ENCODE data around the gene CCDC127. TPM values are rescaled to one million over a fixed set of nuclear protein-coding genes. Genes with fewer than 3 reads are reported as not detected.
"Not testable (repeated sequence)": the region's sequence is repeated elsewhere in the genome, so short reads cannot be mapped to it uniquely, and the experiment has no call there.

CCDC127 gene
- total and polyA plus RNA-seq, 4 donors: 1.1 to 2.6 (median 2.1) TPM

DNA sequence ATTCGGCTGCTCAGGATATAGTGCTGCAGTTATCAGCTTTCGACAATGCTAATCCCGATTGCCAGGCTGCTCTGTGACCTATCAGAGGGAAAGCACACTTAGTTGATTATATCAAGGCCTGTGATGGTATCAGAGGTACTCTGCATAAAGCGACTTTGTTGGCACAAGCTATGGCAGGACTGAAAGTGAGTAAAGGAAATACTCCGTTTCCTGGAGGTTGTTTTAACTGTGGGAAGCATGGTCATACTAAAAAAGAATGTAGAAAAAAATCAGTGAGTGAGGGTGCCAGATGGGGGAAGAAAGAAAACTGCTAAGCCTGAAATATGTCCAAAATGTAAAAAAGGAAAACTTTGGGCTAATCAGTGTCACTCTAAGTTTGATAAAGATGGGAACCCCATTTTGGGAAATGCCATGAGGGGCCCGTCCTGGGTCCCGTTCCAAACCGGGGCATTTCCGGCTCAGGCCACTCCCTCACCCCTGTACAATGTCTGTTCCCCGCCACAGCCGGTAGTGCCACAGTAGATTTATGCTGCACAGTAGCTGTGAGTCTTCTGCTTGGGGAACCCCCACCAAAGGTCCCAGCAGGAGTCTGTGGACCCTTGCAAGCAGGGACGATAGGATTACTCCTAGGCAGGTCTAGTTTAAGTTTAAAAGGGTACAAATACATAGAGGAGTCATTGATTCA lies 25.9 kb upstream of the CCDC127 start:
- not testable (repeated sequence) for H3K4me3 ChIP-seq (ENCODE audit: low read depth in 1 of 3, low read length in 3 of 3); H3K9me3 ChIP-seq (ENCODE audit: control insufficient read depth in 4 of 4, low read length in 3 of 4); H3K27me3 ChIP-seq (ENCODE audit: control insufficient read depth in 4 of 4, insufficient read depth in 4 of 4, low read length in 3 of 4); H3K4me1 ChIP-seq (ENCODE audit: control insufficient read depth in 4 of 4, insufficient read depth in 4 of 4, low read length in 3 of 4); H3K27ac ChIP-seq (ENCODE audit: low read depth in 1 of 2, low read length in 2 of 2); H3K9ac ChIP-seq (ENCODE audit: low read depth in 1 of 2, low read length in 2 of 2); DNase-seq (ENCODE audit: low spot score)
- WGBS: 80% methylated on average over 12 of the region's 12 CpGs
- H3K36me3 ChIP-seq (ENCODE audit: control insufficient read depth in 4 of 4, insufficient read depth in 3 of 4, low read depth in 1 of 4, low read length in 3 of 4): peaks cover 3 to 39% (median 25%) of the 10 kb centered on the region in 4 donors

DNA sequence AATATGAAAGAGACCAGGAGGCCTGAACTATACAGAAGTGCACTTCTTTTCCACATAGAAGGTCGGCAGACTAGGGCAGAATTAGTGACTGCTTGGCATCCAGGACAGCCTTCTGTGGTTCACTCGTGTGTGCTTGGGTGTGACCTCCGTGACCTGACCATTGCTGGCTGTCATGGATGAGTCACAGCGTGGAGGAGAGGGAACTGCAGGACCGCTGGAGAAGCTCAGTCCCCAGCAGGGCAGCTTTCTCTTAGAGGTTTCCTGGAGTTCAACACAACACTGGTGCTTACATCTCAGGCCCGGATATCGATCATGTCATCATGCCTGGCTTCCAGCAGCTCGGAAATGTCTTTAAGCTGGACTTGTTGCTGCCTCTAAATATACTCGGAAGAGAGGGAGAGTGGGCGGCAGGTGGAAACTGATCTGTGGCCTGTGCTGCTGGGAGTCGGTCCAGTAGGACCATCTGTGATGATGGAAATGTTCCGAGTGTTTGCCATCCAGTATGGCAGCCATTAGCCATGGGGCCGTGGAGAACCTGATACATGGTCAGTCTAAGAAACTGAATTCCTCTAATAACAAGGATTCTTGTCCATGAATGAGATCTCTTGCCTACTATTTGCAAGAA lies 23.2 kb upstream of the CCDC127 start:
- peaks cover 2 to 35% (median 23%) of the 10 kb centered on the region in 4 donors for H3K36me3 ChIP-seq (ENCODE audit: control insufficient read depth in 4 of 4, insufficient read depth in 3 of 4, low read depth in 1 of 4, low read length in 3 of 4)
- not testable (repeated sequence) for H3K4me1 ChIP-seq (ENCODE audit: control insufficient read depth in 4 of 4, insufficient read depth in 4 of 4, low read length in 3 of 4); H3K9me3 ChIP-seq (ENCODE audit: control insufficient read depth in 4 of 4, low read length in 3 of 4); H3K9ac ChIP-seq (ENCODE audit: low read depth in 1 of 2, low read length in 2 of 2); H3K27ac ChIP-seq (ENCODE audit: low read depth in 1 of 2, low read length in 2 of 2); DNase-seq (ENCODE audit: low spot score); H3K4me3 ChIP-seq (ENCODE audit: low read depth in 1 of 3, low read length in 3 of 3); H3K27me3 ChIP-seq (ENCODE audit: control insufficient read depth in 4 of 4, insufficient read depth in 4 of 4, low read length in 3 of 4)
- WGBS: 97% methylated on average over 13 of the region's 13 CpGs

DNA sequence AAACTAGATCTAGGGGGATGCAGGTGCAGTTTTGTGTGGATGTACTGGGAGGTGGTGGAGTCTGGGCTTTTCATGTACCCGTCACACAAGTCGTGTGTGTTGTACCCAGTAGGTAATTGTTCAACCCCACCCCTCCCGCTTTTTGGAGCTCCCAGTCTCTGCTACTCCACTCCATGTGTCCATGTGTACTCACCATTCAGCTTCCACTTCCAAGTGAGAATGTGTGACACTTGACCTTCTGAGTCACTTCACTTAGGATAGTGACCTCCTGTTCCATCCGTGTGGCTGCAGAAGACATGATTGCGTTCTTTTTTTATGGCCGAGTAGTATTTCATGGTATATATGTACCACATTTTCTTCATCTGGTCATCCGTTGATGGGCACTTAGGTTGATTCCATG lies 22.6 kb upstream of the CCDC127 start:
- not testable (repeated sequence) for DNase-seq (ENCODE audit: low spot score); H3K27ac ChIP-seq (ENCODE audit: low read depth in 1 of 2, low read length in 2 of 2); H3K9me3 ChIP-seq (ENCODE audit: control insufficient read depth in 4 of 4, low read length in 3 of 4); H3K4me1 ChIP-seq (ENCODE audit: control insufficient read depth in 4 of 4, insufficient read depth in 4 of 4, low read length in 3 of 4); H3K4me3 ChIP-seq (ENCODE audit: low read depth in 1 of 3, low read length in 3 of 3); H3K27me3 ChIP-seq (ENCODE audit: control insufficient read depth in 4 of 4, insufficient read depth in 4 of 4, low read length in 3 of 4); H3K9ac ChIP-seq (ENCODE audit: low read depth in 1 of 2, low read length in 2 of 2)
- 95% methylated on average over 7 of the region's 7 CpGs for WGBS
- peaks cover 2 to 36% (median 25%) of the 10 kb centered on the region in 4 donors for H3K36me3 ChIP-seq (ENCODE audit: control insufficient read depth in 4 of 4, insufficient read depth in 3 of 4, low read depth in 1 of 4, low read length in 3 of 4)

DNA sequence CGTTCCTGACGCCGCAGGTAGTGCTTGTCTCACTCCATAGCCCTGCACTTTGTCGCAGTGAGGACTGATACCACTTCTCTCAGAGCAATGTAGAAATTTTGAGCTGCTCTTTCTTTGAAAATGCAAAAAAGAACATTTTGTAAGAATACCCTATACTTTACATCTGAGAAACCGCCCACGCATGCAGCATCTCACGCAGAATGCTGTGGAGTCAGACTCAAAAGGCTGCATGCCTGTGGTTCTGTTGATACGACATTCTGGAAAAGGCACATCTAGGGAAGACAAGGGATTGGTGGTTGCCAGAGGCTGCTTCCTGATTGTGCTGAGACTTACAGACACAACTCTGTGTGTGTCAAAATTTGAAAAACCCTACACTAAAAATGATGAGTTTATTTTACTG lies 20.0 kb upstream of the CCDC127 start:
- not testable (repeated sequence) for DNase-seq (ENCODE audit: low spot score); H3K27me3 ChIP-seq (ENCODE audit: control insufficient read depth in 4 of 4, insufficient read depth in 4 of 4, low read length in 3 of 4); H3K4me3 ChIP-seq (ENCODE audit: low read depth in 1 of 3, low read length in 3 of 3); H3K9me3 ChIP-seq (ENCODE audit: control insufficient read depth in 4 of 4, low read length in 3 of 4); H3K27ac ChIP-seq (ENCODE audit: low read depth in 1 of 2, low read length in 2 of 2); H3K9ac ChIP-seq (ENCODE audit: low read depth in 1 of 2, low read length in 2 of 2); H3K4me1 ChIP-seq (ENCODE audit: control insufficient read depth in 4 of 4, insufficient read depth in 4 of 4, low read length in 3 of 4)
- H3K36me3 ChIP-seq (ENCODE audit: control insufficient read depth in 4 of 4, insufficient read depth in 3 of 4, low read depth in 1 of 4, low read length in 3 of 4): peaks cover 5 to 54% (median 43%) of the 10 kb centered on the region in 4 donors
- 98% methylated on average over 8 of the region's 8 CpGs for WGBS

DNA sequence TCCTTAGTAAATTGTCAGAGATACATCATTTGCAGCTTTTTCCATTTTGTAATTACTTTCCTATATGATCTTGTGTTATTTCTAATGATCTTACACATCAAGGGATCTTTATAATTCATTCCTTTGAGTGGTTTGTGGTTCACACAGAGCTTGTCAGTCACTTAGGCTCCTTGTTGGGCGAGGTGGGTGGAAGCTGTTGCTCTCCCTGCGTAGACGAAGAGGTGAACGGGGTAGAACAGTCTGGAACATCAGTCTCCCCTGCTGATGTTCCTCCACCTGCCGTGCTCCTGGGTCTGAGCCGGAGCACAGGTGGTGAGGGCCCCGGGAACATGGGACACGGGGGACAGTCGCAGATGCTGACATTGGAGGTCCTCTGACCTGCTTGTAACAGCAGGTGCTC lies 17.6 kb upstream of the CCDC127 start:
- H3K4me3 ChIP-seq (ENCODE audit: low read depth in 1 of 3, low read length in 3 of 3); DNase-seq (ENCODE audit: low spot score); H3K9ac ChIP-seq (ENCODE audit: low read depth in 1 of 2, low read length in 2 of 2); H3K27ac ChIP-seq (ENCODE audit: low read depth in 1 of 2, low read length in 2 of 2); H3K4me1 ChIP-seq (ENCODE audit: control insufficient read depth in 4 of 4, insufficient read depth in 4 of 4, low read length in 3 of 4); H3K27me3 ChIP-seq (ENCODE audit: control insufficient read depth in 4 of 4, insufficient read depth in 4 of 4, low read length in 3 of 4); H3K9me3 ChIP-seq (ENCODE audit: control insufficient read depth in 4 of 4, low read length in 3 of 4): not testable (repeated sequence)
- H3K36me3 ChIP-seq (ENCODE audit: control insufficient read depth in 4 of 4, insufficient read depth in 3 of 4, low read depth in 1 of 4, low read length in 3 of 4): peaks cover 10 to 50% (median 45%) of the 10 kb centered on the region in 4 donors
- WGBS: 98% methylated on average over 7 of the region's 9 CpGs

DNA sequence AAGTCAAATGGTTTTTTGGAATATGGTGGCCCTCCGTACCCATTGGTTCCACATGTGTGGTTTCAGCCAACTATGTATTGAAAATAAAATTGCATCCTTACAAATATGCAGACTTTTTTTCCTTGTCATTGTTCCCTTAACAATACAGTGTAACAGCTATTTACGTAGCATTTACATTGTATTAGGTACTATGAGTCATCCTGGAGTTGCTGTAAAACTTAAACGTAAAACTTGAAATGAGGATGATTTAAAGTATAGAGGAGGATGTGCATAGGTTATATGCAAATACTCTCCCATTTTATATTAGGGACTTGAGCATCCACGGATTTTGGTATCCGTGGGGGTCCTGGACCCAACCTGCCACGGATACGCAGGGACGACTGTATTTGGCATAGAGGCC lies 16.5 kb upstream of the CCDC127 start:
- no peak for TF ChIP-seq TAF1 (conservative IDR thresholded peaks at IDR 0.05)
- TF ChIP-seq, protein P1, sequence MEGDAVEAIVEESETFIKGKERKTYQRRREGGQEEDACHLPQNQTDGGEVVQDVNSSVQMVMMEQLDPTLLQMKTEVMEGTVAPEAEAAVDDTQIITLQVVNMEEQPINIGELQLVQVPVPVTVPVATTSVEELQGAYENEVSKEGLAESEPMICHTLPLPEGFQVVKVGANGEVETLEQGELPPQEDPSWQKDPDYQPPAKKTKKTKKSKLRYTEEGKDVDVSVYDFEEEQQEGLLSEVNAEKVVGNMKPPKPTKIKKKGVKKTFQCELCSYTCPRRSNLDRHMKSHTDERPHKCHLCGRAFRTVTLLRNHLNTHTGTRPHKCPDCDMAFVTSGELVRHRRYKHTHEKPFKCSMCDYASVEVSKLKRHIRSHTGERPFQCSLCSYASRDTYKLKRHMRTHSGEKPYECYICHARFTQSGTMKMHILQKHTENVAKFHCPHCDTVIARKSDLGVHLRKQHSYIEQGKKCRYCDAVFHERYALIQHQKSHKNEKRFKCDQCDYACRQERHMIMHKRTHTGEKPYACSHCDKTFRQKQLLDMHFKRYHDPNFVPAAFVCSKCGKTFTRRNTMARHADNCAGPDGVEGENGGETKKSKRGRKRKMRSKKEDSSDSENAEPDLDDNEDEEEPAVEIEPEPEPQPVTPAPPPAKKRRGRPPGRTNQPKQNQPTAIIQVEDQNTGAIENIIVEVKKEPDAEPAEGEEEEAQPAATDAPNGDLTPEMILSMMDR (IDR thresholded peaks at IDR 0.05; ENCODE audit: low read depth, low read length, missing input control): no peak
- TF ChIP-seq, protein P2, sequence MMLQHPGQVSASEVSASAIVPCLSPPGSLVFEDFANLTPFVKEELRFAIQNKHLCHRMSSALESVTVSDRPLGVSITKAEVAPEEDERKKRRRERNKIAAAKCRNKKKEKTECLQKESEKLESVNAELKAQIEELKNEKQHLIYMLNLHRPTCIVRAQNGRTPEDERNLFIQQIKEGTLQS (IDR thresholded peaks at IDR 0.05): no peak
- TF ChIP-seq, protein P3, sequence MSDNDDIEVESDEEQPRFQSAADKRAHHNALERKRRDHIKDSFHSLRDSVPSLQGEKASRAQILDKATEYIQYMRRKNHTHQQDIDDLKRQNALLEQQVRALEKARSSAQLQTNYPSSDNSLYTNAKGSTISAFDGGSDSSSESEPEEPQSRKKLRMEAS (IDR thresholded peaks at IDR 0.05): no peak
- no peak for TF ChIP-seq FOXA2 (IDR thresholded peaks at IDR 0.05)
- no peak for TF ChIP-seq HNF4G (IDR thresholded peaks at IDR 0.05)
- TF ChIP-seq SP1 (IDR thresholded peaks at IDR 0.05): no peak
- TF ChIP-seq NR2F2 (IDR thresholded peaks at IDR 0.05): no peak
- Histone ChIP-seq H3K27me3 (ENCODE audit: control insufficient read depth in 4 of 4, insufficient read depth in 4 of 4, low read length in 3 of 4) (no peaks in the 10 kb centered on the region), H3K4me3 (ENCODE audit: low read depth in 1 of 3, low read length in 3 of 3) (no peak overlapping the region), H3K9ac (ENCODE audit: low read depth in 1 of 2, low read length in 2 of 2) (no peak overlapping the region), H3K27ac (ENCODE audit: low read depth in 1 of 2, low read length in 2 of 2) (no peak overlapping the region), H3K9me3 (ENCODE audit: control insufficient read depth in 4 of 4, low read length in 3 of 4) (no peaks in the 10 kb centered on the region), H3K4me1 (ENCODE audit: control insufficient read depth in 4 of 4, insufficient read depth in 4 of 4, low read length in 3 of 4) (no peaks in the 10 kb centered on the region), H3K36me3 (ENCODE audit: control insufficient read depth in 4 of 4, insufficient read depth in 3 of 4, low read depth in 1 of 4, low read length in 3 of 4) (peaks cover 10 to 51% (median 45%) of the 10 kb centered on the region in 4 donors)
- DNase-seq (ENCODE audit: low spot score): no peak
- WGBS: 95% methylated on average over 8 of the region's 8 CpGs
